Smooth muscle cell (in vitro differentiated cells): Measurements from ENCODE around the gene DIAPH2. TPM values are rescaled to one million over a fixed set of nuclear protein-coding genes. Genes with fewer than 3 reads are reported as not detected.
A peak's percentile ranks its signal among the peaks of the same experiment; 100 is the strongest.

ENCODE experiments used
- DNase-seq: peaks from one replicate; lab custom pipeline; 2025; ENCODE audit not compliant: unreplicated experiment; lab: John Stamatoyannopoulos, UW
- H2AFZ ChIP-seq: fragments of 200-600 bp; sonication (generic); 2 replicates; pipeline ENCODE4 v1.6.0; 2016; ENCODE audit warnings: antibody characterized with exemption, low read depth, mild to moderate bottlenecking
- H3F3A ChIP-seq: fragments of 200-600 bp; sonication (generic); 2 replicates; pipeline ENCODE4 v1.6.0; 2017; ENCODE audit warnings: antibody characterized with exemption, low read depth
- H3K27ac ChIP-seq: fragments of 200-600 bp; sonication (generic); 2 replicates; pipeline ENCODE4 v1.5.1; 2016; ENCODE audit warnings: low read depth, mild to moderate bottlenecking
- H3K27me3 ChIP-seq: fragments of 200-600 bp; sonication (generic); 2 replicates; pipeline ENCODE4 v1.6.1; 2016; ENCODE audit warnings: low read depth, mild to moderate bottlenecking
- H3K36me3 ChIP-seq: fragments of 200-600 bp; sonication (generic); 2 replicates; pipeline ENCODE4 v1.5.1; 2016; ENCODE audit warnings: low read depth
- H3K4me1 ChIP-seq: fragments of 200-600 bp; sonication (generic); 2 replicates; pipeline ENCODE4 v1.5.1; 2016; ENCODE audit warnings: low read depth
- H3K4me2 ChIP-seq: fragments of 200-600 bp; sonication (generic); 2 replicates; pipeline ENCODE4 v1.6.0; 2016; ENCODE audit warnings: mild to moderate bottlenecking
- H3K4me3 ChIP-seq: fragments of 200-600 bp; sonication (generic); 2 replicates; pipeline ENCODE4 v1.5.1; 2016; ENCODE audit warnings: mild to moderate bottlenecking
- H3K79me2 ChIP-seq: fragments of 200-600 bp; sonication (generic); 2 replicates; pipeline ENCODE4 v1.6.0; 2016; ENCODE audit warnings: low read depth, mild to moderate bottlenecking
- H3K9ac ChIP-seq: fragments of 200-600 bp; sonication (generic); 2 replicates; pipeline ENCODE4 v1.6.0; 2016; ENCODE audit warnings: low read depth
- H3K9me3 ChIP-seq: fragments of 200-600 bp; sonication (generic); replicated peaks from 2 replicates; pipeline ENCODE4 v1.5.1; 2016; ENCODE audit warnings: low read depth
- H4K20me1 ChIP-seq: fragments of 200-600 bp; sonication (generic); 2 replicates; pipeline ENCODE4 v1.6.0; 2016; ENCODE audit warnings: low read depth
- WGBS: methylation state at CpG from one replicate; pipeline ENCODE4 v1.1.7; 2016; ENCODE audit warnings: low lambda C conversion rate; 5-methylcytosine and 5-hydroxymethylcytosine counted together
- polyA plus RNA-seq: library from polyadenylated mRNA; unstranded; fragments of >200 nt; fragmentation: Nextera tagmentation; extraction: Ambion mirVana; gene quantifications from 2 replicates; pipeline ENCODE4 v1.2.1, GENCODE V29; 2016
- total RNA-seq: library from RNA; depleted of rRNA; stranded (reverse); fragments of >200 nt; gene quantifications from 2 replicates; pipeline ENCODE4 v1.2.3, GENCODE V29; 2014
- TF ChIP-seq, protein P1 (sequence below): fragments of 200-600 bp; sonication (generic); IDR thresholded peaks from 2 replicates; pipeline ENCODE4 v1.5.1; 2017; ENCODE audit warnings: borderline replicate concordance, mild to moderate bottlenecking, antibody characterized with exemption; ENCODE audit not compliant: insufficient read depth, poor library complexity, severe bottlenecking

Gene DIAPH2
- total and polyA plus RNA-seq, 2 experiments from 2014 or later = 12.8 to 19.9 TPM

DNA sequence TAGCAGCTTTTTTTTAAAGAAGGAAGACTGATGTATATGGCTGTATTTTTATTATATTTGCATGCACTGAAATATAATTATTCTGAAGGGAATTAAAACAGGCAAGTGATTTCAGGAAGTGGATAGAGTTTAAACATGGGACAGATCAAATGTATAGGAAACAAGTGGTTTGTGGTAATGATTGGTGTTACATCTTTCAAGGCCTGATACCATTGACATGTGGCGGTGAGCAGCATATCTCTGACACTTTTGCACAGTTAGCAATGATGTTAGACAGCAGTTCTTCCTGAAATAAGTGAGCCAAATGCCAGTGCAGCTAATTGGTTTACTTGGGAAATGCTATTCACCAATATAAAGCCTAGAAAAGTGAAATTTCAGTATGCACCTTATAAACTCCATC is 471.2 kb downstream of the DIAPH2 start:
- no peaks in the 10 kb centered on the region for H4K20me1 ChIP-seq
- H3K79me2 ChIP-seq = no peaks in the 10 kb centered on the region
- no peaks in the 10 kb centered on the region for H3K9me3 ChIP-seq
- no peak overlapping the region for H3K27ac ChIP-seq
- peaks cover 25% of the 10 kb centered on the region for H3K4me1 ChIP-seq
- no peaks in the 10 kb centered on the region for H3K36me3 ChIP-seq
- no peak for DNase-seq
- H2AFZ ChIP-seq = no peak overlapping the region
- no peak overlapping the region for H3K4me2 ChIP-seq
- no peaks in the 10 kb centered on the region for H3K27me3 ChIP-seq
- H3K9ac ChIP-seq = no peak overlapping the region
- no peaks in the 10 kb centered on the region for H3F3A ChIP-seq
- no peak overlapping the region for H3K4me3 ChIP-seq
- TF ChIP-seq, protein P1, sequence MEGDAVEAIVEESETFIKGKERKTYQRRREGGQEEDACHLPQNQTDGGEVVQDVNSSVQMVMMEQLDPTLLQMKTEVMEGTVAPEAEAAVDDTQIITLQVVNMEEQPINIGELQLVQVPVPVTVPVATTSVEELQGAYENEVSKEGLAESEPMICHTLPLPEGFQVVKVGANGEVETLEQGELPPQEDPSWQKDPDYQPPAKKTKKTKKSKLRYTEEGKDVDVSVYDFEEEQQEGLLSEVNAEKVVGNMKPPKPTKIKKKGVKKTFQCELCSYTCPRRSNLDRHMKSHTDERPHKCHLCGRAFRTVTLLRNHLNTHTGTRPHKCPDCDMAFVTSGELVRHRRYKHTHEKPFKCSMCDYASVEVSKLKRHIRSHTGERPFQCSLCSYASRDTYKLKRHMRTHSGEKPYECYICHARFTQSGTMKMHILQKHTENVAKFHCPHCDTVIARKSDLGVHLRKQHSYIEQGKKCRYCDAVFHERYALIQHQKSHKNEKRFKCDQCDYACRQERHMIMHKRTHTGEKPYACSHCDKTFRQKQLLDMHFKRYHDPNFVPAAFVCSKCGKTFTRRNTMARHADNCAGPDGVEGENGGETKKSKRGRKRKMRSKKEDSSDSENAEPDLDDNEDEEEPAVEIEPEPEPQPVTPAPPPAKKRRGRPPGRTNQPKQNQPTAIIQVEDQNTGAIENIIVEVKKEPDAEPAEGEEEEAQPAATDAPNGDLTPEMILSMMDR = no peak
- 80% methylated on average over 1 of the region's 1 CpG for WGBS

DNA sequence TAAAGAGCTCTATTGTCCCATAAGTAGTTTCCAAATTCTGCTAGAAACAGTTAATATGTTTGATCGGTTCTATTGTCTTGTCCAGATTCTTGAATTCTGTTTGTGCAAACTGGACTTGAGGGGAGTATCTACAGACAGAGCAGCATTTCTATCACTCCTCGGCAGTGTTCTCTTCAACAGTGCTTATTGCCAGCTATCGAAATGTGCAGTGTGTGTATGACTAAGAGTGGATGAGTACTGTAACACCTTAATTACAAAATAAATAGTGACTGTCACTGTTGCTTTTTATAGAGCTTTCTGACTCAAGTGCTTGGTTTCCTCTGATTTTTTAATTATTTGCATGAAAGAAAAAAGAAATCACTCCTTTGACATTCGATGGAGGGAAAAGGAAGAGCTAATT is 473.6 kb downstream of the DIAPH2 start:
- Histone ChIP-seq H3K36me3 (no peaks in the 10 kb centered on the region), H3K4me1 (peaks cover 26% of the 10 kb centered on the region), H3K9ac (no peak overlapping the region), H3F3A (no peaks in the 10 kb centered on the region), H3K27ac (no peak overlapping the region), H3K9me3 (no peaks in the 10 kb centered on the region), H3K4me3 (no peak overlapping the region), H2AFZ (no peak overlapping the region), H3K27me3 (no peaks in the 10 kb centered on the region), H3K79me2 (no peaks in the 10 kb centered on the region), H4K20me1 (no peaks in the 10 kb centered on the region), H3K4me2 (no peak overlapping the region)
- WGBS = 72% methylated on average over 4 of the region's 4 CpGs
- DNase-seq = no peak
- TF ChIP-seq, protein P1 = no peak

DNA sequence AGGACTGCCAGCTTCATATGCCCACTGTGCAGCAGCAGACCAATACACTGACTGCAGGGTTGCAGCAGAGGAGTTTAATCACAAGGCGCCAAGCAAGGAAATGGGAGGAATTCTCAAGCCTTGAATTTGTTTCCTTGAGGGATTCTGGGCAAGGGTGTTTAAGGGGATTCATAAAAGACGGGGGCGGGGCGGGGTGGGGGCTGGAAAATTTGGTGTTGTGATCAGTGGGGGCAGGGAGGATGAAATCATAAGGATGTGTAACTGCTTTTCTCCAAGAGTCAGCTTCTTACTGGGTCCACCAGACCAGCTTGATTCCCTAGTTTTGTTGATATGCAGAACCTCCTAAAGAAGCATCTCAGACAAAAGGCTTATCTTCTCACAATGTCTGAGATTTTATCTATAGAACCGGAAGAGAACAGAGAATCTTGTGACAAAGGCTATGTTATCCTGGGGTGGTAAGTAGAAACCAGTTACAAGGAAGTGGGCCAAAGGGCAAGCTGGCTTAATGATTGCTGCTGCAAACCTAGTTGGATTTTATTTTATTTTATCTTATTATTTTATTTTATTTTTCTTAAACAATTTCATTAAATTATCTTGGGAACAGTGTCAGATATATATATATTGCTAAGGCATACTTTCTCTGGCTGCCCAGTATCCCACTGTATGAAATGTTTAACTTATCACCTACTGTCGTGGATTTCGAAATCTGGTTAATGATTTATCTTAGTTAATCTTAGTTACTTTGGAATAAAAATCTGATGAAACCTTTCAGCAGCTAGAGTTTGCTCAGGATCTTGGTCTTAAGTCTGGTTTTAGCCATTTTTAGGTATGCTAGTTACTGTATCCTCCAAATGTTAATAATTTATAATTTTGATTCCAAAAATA is 475.5 kb downstream of the DIAPH2 start:
- Histone ChIP-seq H3K4me3 (no peak overlapping the region), H3K27me3 (no peaks in the 10 kb centered on the region), H3K36me3 (no peaks in the 10 kb centered on the region), H3K79me2 (no peaks in the 10 kb centered on the region), H3K9me3 (no peaks in the 10 kb centered on the region), H2AFZ (no peak overlapping the region), H4K20me1 (no peaks in the 10 kb centered on the region), H3K9ac (no peak overlapping the region), H3K4me2 (peak overlapping the region; percentile 48), H3K4me1 (peaks cover 26% of the 10 kb centered on the region), H3K27ac (no peak overlapping the region), H3F3A (no peaks in the 10 kb centered on the region)
- 28% methylated on average over 7 of the region's 7 CpGs for WGBS
- TF ChIP-seq, protein P1 = no peak
- no peak for DNase-seq

DNA sequence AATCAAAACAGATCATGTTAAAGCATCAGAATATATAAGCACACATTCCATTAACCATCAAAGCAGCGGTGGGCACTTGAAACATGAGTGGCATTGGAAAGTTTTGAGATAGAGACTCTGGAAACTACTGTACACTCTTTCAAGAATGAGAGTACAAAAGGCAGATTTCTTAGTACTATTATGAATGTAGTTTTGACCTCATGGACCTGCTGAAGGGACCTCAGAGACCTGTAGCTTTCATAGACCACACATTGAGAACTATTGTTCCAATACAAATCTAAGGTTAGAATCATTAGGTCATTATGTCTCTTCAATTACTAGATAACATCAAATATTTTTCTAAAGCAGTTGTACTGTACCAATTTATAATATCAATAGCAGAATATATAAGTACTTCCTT is 482.7 kb downstream of the DIAPH2 start:
- no peak overlapping the region for H3K27ac ChIP-seq
- TF ChIP-seq, protein P1 = no peak

More for the DNA sequence above, 482.7 kb downstream of the DIAPH2 start:
- Histone ChIP-seq H3F3A (no peaks in the 10 kb centered on the region), H3K4me1 (no peaks in the 10 kb centered on the region), H3K4me2 (no peak overlapping the region), H3K9ac (no peak overlapping the region), H2AFZ (no peak overlapping the region), H3K4me3 (no peak overlapping the region), H3K79me2 (no peaks in the 10 kb centered on the region), H4K20me1 (no peaks in the 10 kb centered on the region), H3K9me3 (no peaks in the 10 kb centered on the region), H3K27me3 (no peaks in the 10 kb centered on the region), H3K36me3 (no peaks in the 10 kb centered on the region)
- DNase-seq = no peak
- 97% methylated on average over 1 of the region's 1 CpG for WGBS
